Esophagus squamous epithelium (tissue), 4 donors: Measurements from ENCODE around the gene CDHR2.
"Not testable (repeated sequence)": the region's sequence is repeated elsewhere in the genome, so short reads cannot be mapped to it uniquely, and the experiment has no call there.

Experiments used
- CTCF ChIP-seq, 6 experiments: fragments of 450-650 bp in 4 of 6; fragments of 200-600 bp in 2 of 6; sonication (generic) in 2 of 6; IDR thresholded peaks; one replicate each; pipeline ENCODE4 v1.5.1; 2016 to 2019; ENCODE audit warnings: antibody characterized with exemption in 6 of 6, mild to moderate bottlenecking in 4 of 6, moderate library complexity in 4 of 6
- POLR2A ChIP-seq, 4 donors: fragments of 450-650 bp; IDR thresholded peaks; one replicate each; pipeline ENCODE4 v1.6.1; 2017; ENCODE audit warnings: antibody characterized with exemption in 4 of 4, mild to moderate bottlenecking in 4 of 4, moderate library complexity in 3 of 4

GRCh38 chr5:176599749-176600430 lies 50.7 kb downstream of the CDHR2 start:
- not testable (repeated sequence) for TF ChIP-seq CTCF, POLR2A (IDR thresholded peaks at IDR 0.05)
